SH-SY5Y (cell line): ENCODE results near the gene NDUFA1.

Experiments used
- GATA2 ChIP-seq: IDR thresholded peaks from 2 replicates; pipeline ENCODE4 v1.6.1; 2011; ENCODE audit warnings: mild to moderate bottlenecking, low read depth, low read length
- GATA3 ChIP-seq: IDR thresholded peaks from 2 replicates; pipeline ENCODE4 v1.6.1; 2011; ENCODE audit warnings: low read depth, mild to moderate bottlenecking, low read length, moderate library complexity

The NDUFA1 gene

DNA sequence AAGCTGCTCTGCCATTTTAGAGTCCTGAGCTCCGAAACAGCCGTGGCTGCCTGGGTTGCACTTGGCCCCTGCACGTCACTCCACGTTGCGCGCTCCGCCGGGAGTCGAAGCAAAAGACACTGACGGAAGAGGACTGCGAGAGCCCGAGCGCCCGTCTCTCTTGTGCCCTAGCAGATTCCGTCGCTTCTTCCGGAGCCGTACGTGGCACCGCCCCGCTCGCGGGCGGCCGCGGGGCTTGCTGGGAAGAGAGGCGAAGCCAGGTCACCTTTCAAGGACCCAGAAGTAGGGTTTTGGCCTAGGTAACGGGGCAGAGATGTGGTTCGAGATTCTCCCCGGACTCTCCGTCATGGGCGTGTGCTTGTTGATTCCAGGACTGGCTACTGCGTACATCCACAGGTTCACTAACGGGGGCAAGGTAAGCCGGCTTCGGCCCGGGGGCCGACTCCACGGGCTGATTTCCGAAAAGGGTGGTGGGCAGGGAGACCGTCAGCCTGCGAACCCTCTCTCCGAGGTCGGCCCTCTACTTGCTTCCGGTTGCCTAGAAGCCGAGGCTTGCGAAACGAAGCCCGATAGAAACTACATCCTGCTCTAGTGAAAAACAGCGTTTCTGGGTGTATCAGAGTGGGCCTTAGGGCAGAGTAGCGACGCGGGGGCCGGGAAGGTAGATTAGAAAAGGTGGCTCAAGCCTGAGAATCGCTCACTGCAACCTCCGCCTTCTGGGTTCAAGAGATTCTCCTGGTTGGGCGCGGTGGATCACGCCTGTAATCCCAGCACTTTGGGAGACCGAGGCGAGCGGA is at the start of gene NDUFA1, which contains the start of gene RNF113A:
TSS of gene NDUFA1 (plus strand) at position 234 of the 797 bp plus-strand sequence. CDS start at position 314, 80 bp downstream.
TSS of gene RNF113A (minus strand) at position 135 of the 797 bp plus-strand sequence. CDS start at position 15, 120 bp downstream.
- TF ChIP-seq GATA3: no peak
- no peak for TF ChIP-seq GATA2

DNA sequence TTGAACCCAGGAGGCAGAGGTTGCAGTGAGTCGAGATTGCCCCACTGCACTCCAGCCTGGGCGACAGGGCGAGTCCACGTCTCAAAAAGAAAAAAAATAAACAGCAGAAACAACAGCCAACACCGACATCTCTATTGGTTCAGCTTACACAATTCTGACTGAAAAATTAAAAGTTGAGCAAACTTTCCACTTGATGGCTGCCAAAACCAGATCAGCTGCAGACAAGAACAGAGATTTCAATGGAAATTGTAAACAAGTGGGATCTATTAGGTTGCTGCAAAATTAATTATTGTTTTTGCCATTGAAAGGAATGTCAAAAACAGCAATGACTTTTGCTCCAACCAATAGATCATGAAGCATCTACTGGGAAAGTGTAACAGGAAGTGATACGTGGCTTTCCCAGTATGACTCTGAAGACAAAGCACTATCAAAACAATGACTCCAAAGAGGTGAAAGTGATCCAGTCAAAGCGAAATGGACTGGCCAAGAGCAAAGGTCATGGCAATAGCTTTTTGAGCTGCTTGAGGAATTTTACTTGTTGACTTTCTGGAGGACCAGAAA is 45.2 kb upstream of the NDUFA1 start:
- TF ChIP-seq GATA2 (no peak), GATA3 (no peak)

DNA sequence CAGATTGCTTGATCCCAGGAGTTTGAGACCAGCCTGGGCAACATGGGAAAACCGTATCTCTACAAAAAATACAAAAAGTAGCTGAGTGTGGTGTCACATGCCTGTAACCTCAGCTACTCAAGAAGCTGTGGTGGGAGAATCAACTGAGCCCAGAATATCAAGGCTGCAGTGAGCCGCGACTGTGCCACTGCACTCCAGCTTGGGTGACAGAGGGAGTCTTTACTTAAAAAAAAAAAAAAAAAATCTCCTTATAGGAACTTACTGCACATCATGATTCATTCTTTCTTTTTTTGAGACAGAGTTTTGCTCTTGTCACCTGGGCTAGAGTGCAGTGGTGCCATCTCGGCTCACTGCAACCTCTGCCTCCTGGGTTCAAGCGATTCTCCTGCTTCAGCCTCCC is 43.2 kb upstream of the NDUFA1 start:
- TF ChIP-seq GATA3 (no peak), GATA2 (no peak)

DNA sequence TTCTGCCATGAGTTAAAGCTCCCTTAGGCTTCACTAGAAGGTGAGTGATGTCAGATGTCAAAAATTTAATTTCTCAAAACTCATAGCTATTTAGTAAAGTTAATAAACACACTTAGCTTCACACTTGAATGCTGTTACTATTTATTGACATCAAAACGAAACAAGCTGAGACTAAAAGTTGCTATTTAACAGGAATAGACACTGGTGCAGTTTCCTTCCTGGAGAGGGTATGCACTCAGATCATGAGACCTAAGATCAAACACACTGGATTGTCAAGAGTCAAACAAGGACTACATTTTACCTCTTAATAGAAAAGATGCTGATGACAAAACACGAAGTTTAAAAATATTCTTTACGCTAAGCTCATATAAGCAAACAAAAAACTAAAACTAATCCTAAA is 37.7 kb upstream of the NDUFA1 start:
- no peak for TF ChIP-seq GATA2
- TF ChIP-seq GATA3: no peak

DNA sequence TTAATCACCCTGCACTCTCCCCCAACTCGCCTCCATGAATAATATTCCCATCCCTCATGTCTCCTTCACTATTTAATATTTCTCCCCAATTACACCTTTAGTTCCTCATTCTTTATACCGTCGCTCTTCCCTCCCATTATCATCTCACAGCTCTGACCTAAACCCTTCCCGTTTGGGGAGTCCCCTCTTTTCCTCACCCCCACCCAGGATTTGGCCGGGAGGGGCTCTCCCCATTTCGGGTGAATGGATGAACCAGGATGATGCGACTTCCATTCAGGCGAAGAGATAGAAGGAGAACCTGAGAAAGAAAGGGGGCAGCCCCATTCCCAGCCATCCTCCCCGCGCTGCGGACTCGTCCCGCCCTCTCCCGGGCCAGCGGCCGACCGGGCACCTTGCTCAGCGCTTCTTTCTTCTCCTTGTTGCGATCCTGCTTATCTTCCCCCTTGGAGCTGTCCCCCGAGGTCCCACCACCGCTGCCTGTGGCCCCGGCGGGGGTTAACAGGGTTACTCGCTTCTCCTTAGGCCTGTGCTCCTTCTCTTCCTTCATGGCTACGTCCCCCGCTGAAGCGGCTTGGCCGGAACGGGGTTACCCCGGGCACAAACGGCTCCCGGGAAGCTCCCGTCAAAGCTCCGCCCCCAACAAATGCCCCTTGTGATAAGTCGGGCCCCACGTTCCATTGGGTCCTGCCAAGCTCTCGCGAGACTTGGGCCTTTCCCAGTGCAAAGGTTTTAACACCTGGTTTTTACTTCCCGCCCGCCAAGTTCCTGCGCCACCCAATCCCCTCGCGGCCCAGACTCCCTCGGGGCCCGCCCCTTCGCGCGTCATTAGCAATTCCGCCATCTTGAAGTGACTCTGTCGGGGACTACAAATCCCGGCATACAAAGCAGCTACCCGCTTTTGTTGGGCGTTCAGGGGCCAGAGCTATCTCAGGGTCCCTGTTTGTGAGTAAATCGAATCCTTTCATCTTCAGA is 19.0 kb upstream of the NDUFA1 start, which contains the start of gene UPF3B:
TSS of gene UPF3B (minus strand) at position 582 of the 972 bp plus-strand sequence. CDS start at position 547, 35 bp downstream.
- no peak for TF ChIP-seq GATA3
- TF ChIP-seq GATA2: peak; percentile 42; the same call in 1 of the 2 replicates

DNA sequence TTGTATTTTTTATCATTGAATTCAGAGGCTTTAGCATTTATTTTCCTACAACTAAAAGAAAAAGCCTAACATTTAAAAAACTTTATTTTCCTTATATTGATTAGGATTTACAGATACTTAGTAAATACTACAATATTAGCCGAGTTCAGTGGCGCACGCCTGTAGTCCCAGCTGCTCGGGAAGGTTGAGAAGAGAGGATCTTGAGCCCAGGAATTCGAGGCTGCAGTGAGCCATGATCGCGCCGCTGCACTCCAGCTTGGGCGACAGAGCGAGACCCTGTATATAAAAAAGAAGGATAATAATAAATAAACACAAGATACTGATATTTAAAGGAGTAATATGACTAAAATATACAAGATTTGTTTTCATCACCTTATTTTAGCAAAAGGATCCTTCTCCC is 18.2 kb upstream of the NDUFA1 start:
- TF ChIP-seq GATA3: no peak
- TF ChIP-seq GATA2: no peak

DNA sequence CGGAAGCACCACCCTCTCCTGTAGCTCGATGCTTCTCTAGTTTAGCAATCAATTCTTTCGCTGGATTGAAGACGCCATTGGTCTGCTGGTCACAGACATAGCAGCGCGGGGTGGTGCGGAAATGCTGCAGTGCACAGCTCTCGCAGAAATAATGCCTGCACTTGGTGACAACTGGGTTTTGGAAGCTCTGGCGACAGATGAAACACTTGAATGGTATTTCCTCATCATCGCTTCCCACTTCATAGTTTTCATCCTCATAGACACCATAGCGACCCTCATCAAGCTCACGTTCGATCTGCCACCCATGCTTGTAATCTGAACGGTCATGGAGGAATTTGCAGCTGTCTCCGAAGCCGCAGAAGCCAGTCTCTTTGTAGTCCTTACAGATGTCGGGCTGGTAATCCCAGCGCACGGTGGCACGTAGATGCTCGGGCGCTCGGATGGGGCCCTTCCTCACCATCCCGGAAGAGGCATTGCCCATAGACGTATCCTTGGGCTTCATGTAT is 953 bp upstream of the NDUFA1 start:
- no peak for TF ChIP-seq GATA2
- TF ChIP-seq GATA3: no peak

DNA sequence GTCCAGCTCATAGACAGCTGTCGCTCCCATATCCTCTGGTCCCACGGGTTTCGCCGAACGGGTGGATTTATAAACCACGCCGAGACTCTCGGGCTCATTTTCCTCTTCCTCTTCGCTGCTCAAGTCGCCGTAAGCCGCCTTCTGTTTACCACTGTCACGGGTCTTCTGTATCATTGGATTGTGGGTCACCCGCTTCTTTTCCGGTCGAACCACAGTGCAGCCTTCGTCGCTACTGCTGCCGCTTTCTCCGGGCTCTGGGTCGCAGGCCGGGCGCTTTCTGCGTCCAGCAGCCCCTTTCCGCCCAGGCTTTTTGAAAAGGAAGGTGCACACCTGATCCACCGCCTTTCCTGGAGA is 410 bp upstream of the NDUFA1 start:
- TF ChIP-seq GATA3 (no peak), GATA2 (no peak)

DNA sequence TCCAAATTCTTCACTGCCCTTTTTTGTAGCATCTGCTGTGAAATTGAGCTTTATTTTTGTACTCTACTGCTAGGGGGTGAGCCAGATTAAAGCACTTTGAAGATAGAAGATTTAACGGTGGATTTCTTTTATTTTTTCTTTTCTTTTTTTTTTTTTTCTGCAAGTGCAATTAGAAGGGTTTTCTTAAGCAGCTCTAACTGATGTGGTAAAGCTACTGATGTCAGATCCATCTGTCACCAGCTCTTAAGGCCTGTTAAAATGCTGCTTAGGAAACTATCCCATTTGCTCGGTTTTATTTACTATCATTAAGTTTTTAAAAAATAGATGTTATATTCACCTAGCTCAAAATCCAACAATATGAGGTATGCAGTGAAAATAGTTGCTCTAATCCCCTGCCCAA is 7.1 kb downstream of the NDUFA1 start:
- no peak for TF ChIP-seq GATA3

DNA sequence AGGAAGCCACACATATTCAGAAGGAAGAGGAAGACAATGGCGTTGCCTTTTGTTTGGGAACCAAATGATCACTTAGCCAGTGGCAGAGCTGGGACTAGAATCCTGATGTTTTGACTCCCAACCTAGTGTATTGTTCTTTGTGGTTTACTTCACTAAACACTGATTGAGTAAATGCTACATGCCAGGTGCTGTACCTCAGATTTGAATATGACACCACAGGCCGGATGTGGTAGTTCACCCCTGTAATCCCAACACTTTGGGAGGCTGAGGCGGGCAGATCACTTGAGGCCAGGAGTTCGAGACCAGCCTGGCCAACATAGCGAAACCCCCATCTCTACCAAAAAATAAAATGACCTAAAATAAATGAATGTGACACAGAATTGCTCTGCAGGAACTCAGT is 8.4 kb downstream of the NDUFA1 start:
- TF ChIP-seq GATA3 (no peak), GATA2 (no peak)

DNA sequence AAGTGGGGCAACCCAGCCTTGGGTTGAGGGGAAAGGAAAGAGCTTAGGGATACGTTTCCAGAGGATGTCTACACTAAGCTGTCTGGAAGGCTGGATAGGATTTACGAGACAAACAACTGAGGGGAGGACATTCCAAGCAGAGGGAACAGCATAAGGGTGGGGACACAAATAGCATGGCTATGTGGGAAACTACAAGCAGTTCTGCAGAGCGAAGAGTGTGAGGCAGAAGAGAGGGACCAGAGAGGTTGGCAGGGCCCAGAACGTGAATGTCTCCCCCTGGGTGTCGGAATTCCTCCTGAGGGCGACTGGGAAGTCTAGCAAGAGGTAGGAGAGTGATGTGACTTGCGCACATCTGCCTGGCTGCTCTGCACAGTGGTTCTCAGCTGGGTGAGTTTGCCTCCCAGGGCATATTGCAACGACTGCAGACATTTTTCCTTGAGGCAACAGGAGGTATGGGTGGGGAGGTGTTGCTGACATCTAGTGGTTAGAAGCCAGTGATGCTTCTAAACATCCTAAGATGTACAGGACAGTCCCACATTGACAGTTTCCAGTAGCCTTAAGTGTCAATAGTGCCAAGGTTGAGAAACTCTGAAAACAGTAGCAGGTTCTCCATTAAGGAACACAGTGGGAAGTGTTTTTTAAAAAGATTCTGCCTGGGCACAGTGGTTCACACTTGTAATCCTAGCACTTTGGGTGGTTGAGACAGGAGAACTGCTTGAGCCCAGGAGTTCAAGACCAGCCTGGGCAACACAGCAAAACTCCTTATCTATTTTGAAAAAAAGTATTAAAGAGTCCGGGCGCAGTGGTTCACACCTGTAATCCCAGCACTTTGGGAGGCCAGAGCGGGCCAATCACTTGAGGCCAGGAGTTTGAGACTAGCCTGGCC is 9.2 kb downstream of the NDUFA1 start:
- TF ChIP-seq GATA3: no peak
- TF ChIP-seq GATA2: no peak

DNA sequence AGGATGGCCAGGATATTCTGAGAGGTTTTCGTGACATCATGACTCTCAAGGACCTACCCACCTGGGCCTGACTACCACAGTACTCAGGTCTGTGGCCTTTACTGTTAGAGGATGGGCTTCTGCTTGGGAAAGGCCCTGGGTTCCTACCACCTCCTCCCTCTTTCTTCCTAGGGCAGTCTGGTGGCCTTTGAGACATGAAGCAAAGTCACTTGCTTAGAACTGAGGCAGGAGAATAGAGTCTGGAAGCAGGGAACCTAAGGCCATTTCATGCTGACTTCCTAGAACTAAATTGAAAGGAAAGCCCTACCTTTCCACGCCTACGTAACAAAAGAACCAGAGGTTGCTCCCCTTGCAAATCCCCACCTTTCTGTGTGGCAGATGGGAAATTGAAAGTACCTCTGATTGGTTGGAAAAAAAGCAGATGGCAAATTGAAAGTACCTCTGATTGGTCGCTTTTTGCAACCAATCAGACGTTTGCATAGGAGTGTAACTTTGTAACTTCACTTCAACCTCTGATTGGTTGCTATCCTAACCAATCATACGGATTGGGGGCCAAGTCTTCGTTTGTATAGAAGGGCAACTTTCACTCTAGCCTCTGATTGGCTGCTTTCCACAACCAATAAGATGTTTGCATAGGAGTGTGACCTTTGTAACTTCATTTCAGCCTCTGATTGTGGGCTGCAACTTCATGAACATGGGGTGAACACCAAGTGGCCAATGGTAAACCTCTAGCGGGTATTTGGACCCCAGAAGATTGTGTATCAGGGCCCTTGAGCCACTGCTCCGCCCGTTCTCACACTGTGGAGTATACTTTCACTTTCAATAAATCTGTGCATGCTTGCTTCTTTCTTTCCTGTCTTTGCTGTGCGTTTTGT is 14.2 kb downstream of the NDUFA1 start:
- TF ChIP-seq GATA2 (no peak), GATA3 (no peak)
